H1 (cell line): Measurements from ENCODE around the gene ZNF281. TPM values are rescaled to one million over a fixed set of nuclear protein-coding genes. Genes with fewer than 3 reads are reported as not detected.
"Not testable (repeated sequence)": the region's sequence is repeated elsewhere in the genome, so short reads cannot be mapped to it uniquely, and the experiment has no call there.

Experiments
- CTCF ChIA-PET: fragments of 300-600 bp; sonication (Branson Sonifier 250); formaldehyde crosslinking; loops from one replicate; lab custom pipeline; 2021; ENCODE audit not compliant: partially characterized antibody; lab: Charles Lee
- POLR2A ChIA-PET: fragments of 300-600 bp; sonication (Branson Sonifier 250); formaldehyde crosslinking; loops from one replicate; lab custom pipeline; 2021; ENCODE audit warnings: inconsistent platforms; ENCODE audit not compliant: partially characterized antibody; lab: Charles Lee
- DNase-seq, 2 experiments: peaks; one replicate each; pipeline versions ENCODE4 v3.0.0 to v3.0.0-alpha.2; 2010 to 2022; ENCODE audit warnings: low spot score in 2 of 2, low read depth in 1 of 2, mixed read lengths in 1 of 2
- FAIRE-seq: peaks from 2 replicates; lab custom pipeline; 2011; peaks lifted over from hg19 to GRCh38; lab: Jason Lieb, UNC
- H2AFZ ChIP-seq: 2 replicates; pipeline ENCODE4 v1.8.1; 2012; ENCODE audit warnings: low read length, inconsistent platforms
- H2AK5ac ChIP-seq: 2 replicates; pipeline ENCODE4 v1.6.1; 2013; ENCODE audit warnings: low read depth, low read length
- H2BK120ac ChIP-seq: replicated peaks from 2 replicates; pipeline ENCODE3; 2013; ENCODE audit warnings: low read depth, low read length, inconsistent platforms
- H2BK12ac ChIP-seq: 2 replicates; pipeline ENCODE4 v1.6.1; 2013; ENCODE audit warnings: low read depth, low read length
- H2BK15ac ChIP-seq: 2 replicates; pipeline ENCODE4 v1.6.1; 2013; ENCODE audit warnings: low read length
- H2BK20ac ChIP-seq: 2 replicates; pipeline ENCODE4 v1.6.1; 2013; ENCODE audit warnings: low read length
- H2BK5ac ChIP-seq: 2 replicates; pipeline ENCODE4 v1.6.1; 2013; ENCODE audit warnings: low read depth, low read length
- H3K14ac ChIP-seq: 2 replicates; pipeline ENCODE4 v1.6.1; 2013; ENCODE audit warnings: inconsistent platforms; ENCODE audit not compliant: insufficient read length
- H3K18ac ChIP-seq: 2 replicates; pipeline ENCODE4 v1.6.1; 2013; ENCODE audit warnings: low read length; ENCODE audit errors: extremely low read depth
- H3K23ac ChIP-seq: 2 replicates; pipeline ENCODE4 v1.6.1; 2013; ENCODE audit warnings: inconsistent platforms; ENCODE audit not compliant: insufficient read length
- H3K23me2 ChIP-seq: 2 replicates; pipeline ENCODE4 v1.6.1; 2013; ENCODE audit warnings: low read depth, low read length
- H3K27ac ChIP-seq: 2 replicates; pipeline ENCODE4 v1.6.1; 2011; ENCODE audit warnings: low read depth, low read length, inconsistent platforms
- H3K27me3 ChIP-seq, 4 experiments: replicated peaks in 1 of 4; 1 replicate in 1 of 4; 2 replicates in 3 of 4; pipeline versions ENCODE4 v1.6.1 to v1.8.1; 2011 to 2013; ENCODE audit warnings: low read length in 3 of 4, mild to moderate bottlenecking in 3 of 4, inconsistent platforms in 2 of 4, mixed read lengths in 2 of 4, moderate library complexity in 1 of 4; ENCODE audit not compliant: control insufficient read depth in 3 of 4, insufficient read depth in 3 of 4; ENCODE audit errors: extremely low read depth in 1 of 4
- H3K36me3 ChIP-seq, 4 experiments: 2 replicates each; pipeline versions ENCODE4 v1.6.1 to v1.8.1; 2011 to 2013; ENCODE audit warnings: mild to moderate bottlenecking in 4 of 4, low read length in 3 of 4, moderate library complexity in 2 of 4, control low read depth in 1 of 4, inconsistent platforms in 1 of 4; ENCODE audit not compliant: insufficient read depth in 4 of 4, control insufficient read depth in 2 of 4
- H3K4ac ChIP-seq: replicated peaks from 2 replicates; pipeline ENCODE3; 2013; ENCODE audit warnings: low read length, low read depth, mixed read lengths, inconsistent platforms; ENCODE audit not compliant: insufficient read length
- H3K4me1 ChIP-seq, 4 experiments: replicated peaks in 1 of 4; 1 replicate in 1 of 4; 2 replicates in 3 of 4; pipeline versions ENCODE4 v1.6.1 to v1.8.1; 2011 to 2013; ENCODE audit warnings: low read length in 3 of 4, inconsistent platforms in 2 of 4, mixed read lengths in 1 of 4; ENCODE audit not compliant: insufficient read depth in 4 of 4, control insufficient read depth in 3 of 4
- H3K4me2 ChIP-seq, 2 experiments: 2 replicates each; pipeline versions ENCODE4 v1.6.1 to v1.8.1; 2011 to 2013; ENCODE audit warnings: low read depth in 2 of 2, low read length in 2 of 2, control low read depth in 1 of 2, inconsistent platforms in 1 of 2, mild to moderate bottlenecking in 1 of 2; ENCODE audit not compliant: insufficient read depth in 1 of 2
- H3K4me3 ChIP-seq, 4 experiments: fragments of 200-600, 300-600 bp in 1 of 4; sonication (generic), shearing (Covaris generic), sonication (Bioruptor Twin) in 1 of 4; 2 replicates each; pipeline versions ENCODE4 v1.5.1 to v1.8.1; 2011 to 2016; ENCODE audit warnings: low read length in 4 of 4, low read depth in 3 of 4, control low read depth in 2 of 4, inconsistent platforms in 2 of 4, mild to moderate bottlenecking in 2 of 4, mixed read lengths in 1 of 4, moderate library complexity in 1 of 4; ENCODE audit not compliant: insufficient read depth in 2 of 4; ENCODE audit errors: extremely low read depth in 1 of 4
- H3K56ac ChIP-seq: replicated peaks from 2 replicates; pipeline ENCODE3; 2013; ENCODE audit warnings: low read depth, mild to moderate bottlenecking, mixed read lengths, low read length, inconsistent platforms; ENCODE audit not compliant: insufficient read length
- H3K79me1 ChIP-seq: 2 replicates; pipeline ENCODE4 v1.6.1; 2013; ENCODE audit warnings: low read depth, low read length, control low read depth
- H3K79me2 ChIP-seq, 2 experiments: 2 replicates each; pipeline versions ENCODE4 v1.6.1 to v1.8.1; 2012 to 2013; ENCODE audit warnings: low read length in 2 of 2, mild to moderate bottlenecking in 2 of 2, inconsistent platforms in 1 of 2; ENCODE audit not compliant: insufficient read depth in 2 of 2, control insufficient read depth in 1 of 2
- H3K9ac ChIP-seq, 4 experiments: replicated peaks in 1 of 4; 1 replicate in 1 of 4; 2 replicates in 3 of 4; pipeline versions ENCODE4 v1.6.1 to v1.8.1; 2011 to 2013; ENCODE audit warnings: low read depth in 3 of 4, low read length in 3 of 4, control low read depth in 2 of 4, mild to moderate bottlenecking in 2 of 4, moderate library complexity in 2 of 4, inconsistent platforms in 1 of 4; ENCODE audit errors: extremely low read depth in 1 of 4
- H3K9me3 ChIP-seq, 2 experiments: 2 replicates each; pipeline versions ENCODE4 v1.6.1 to v1.8.1; 2012 to 2013; ENCODE audit warnings: mild to moderate bottlenecking in 2 of 2, moderate library complexity in 2 of 2, control low read depth in 1 of 2, inconsistent platforms in 1 of 2, low read depth in 1 of 2, low read length in 1 of 2, mixed read lengths in 1 of 2; ENCODE audit not compliant: insufficient read depth in 2 of 2
- H4K20me1 ChIP-seq, 2 experiments: replicated peaks in 1 of 2; 2 replicates each; pipeline versions ENCODE3 to v1.8.1; 2011 to 2013; ENCODE audit warnings: inconsistent platforms in 2 of 2, low read length in 2 of 2, mild to moderate bottlenecking in 1 of 2; ENCODE audit not compliant: insufficient read depth in 2 of 2, control insufficient read depth in 1 of 2
- H4K5ac ChIP-seq: 2 replicates; pipeline ENCODE4 v1.6.1; 2013; ENCODE audit warnings: low read length, low read depth, mixed read lengths, inconsistent platforms; ENCODE audit not compliant: insufficient read length
- H4K8ac ChIP-seq: 2 replicates; pipeline ENCODE4 v1.8.0; 2013; ENCODE audit warnings: mild to moderate bottlenecking, moderate library complexity, low read length, inconsistent platforms; ENCODE audit not compliant: insufficient read depth; ENCODE audit errors: extremely low read depth
- H4K91ac ChIP-seq: replicated peaks from 2 replicates; pipeline ENCODE3; 2013; ENCODE audit warnings: low read length, mixed read lengths, inconsistent platforms; ENCODE audit not compliant: insufficient read length
- WGBS, 2 experiments: shearing (Covaris generic) in 1 of 2; methylation state at CpG; one replicate each; pipeline versions ENCODE4 v1.1.6 to v1.1.7; 2013 to 2015; ENCODE audit warnings: low lambda C conversion rate in 2 of 2, mixed read lengths in 2 of 2, inconsistent platforms in 1 of 2, low coverage in 1 of 2, missing lambda C conversion rate in 1 of 2; ENCODE audit not compliant: insufficient replicate concordance in 2 of 2, insufficient coverage in 1 of 2, insufficient read length in 1 of 2; ENCODE audit errors: extremely low coverage in 1 of 2, missing lambda C conversion rate in 1 of 2; 5-methylcytosine and 5-hydroxymethylcytosine counted together
- polyA plus RNA-seq, 7 experiments: library from polyadenylated mRNA; depleted of rRNA in 3 of 7; stranded (reverse) in 5 of 7; unstranded in 2 of 7; fragments of >200 nt in 5 of 7; fragments of 200-250 nt in 2 of 7; gene quantifications; 1 replicate in 5 of 7; 2 replicates in 1 of 7; 4 replicates in 1 of 7; pipeline versions ENCODE4 v1.2.1 to v1.2.3, GENCODE V29; 2011 to 2013; ENCODE audit warnings: missing spikeins in 2 of 7, mixed read lengths in 2 of 7
- total RNA-seq: library from RNA; stranded (reverse); fragmentation: NEBNext Ultra II Directional; extraction: Animal tissue kit (Norgen Biotek cat#: 25700); gene quantifications from 2 replicates; pipeline ENCODE4 v1.2.1, GENCODE V29; 2021

Gene ZNF281
- total and polyA plus RNA-seq, 2 of the 8 experiments (the other 6 are each of a cell fraction or from before 2014, with no cell fraction given): 19.5 to 61.4 TPM

DNA sequence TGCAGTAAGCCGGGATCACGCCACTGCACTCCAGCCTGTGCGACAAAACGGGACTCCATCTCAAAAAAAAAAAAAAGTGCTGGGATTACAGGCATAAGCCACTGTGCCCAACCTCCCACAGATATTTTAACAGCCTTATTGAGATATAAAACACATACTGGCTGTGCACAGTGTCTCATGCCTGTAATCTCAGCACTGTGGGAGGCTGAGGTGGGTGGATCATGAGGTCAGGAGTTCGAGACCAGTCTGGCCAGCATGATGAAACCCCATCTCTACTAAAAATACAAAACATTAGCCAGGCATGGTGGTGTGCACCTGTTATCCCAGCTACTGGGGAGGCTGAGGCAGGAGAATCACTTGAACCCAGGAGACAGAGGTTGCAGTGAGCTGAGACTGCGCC is 51.9 kb downstream of the ZNF281 start:
- not testable (repeated sequence) for H3K4me2 ChIP-seq, FAIRE-seq
- POLR2A ChIA-PET: interaction anchor here (1.0 kb wide), 1 partner anchor 52 kb away, joined by 4 read pairs; the partner anchor contains the start of gene ZNF281

More for the DNA sequence above, 51.9 kb downstream of the ZNF281 start:
- CTCF ChIA-PET: interaction anchor here (4.1 kb wide), 1 partner anchor 7 kb away, joined by 17 read pairs; no protein-coding TSS in a partner anchor
- not testable (repeated sequence) for H3K79me2 ChIP-seq, H3K4me3 ChIP-seq, H2AFZ ChIP-seq, H3K9ac ChIP-seq, H3K23me2 ChIP-seq, H2BK12ac ChIP-seq, H2BK20ac ChIP-seq, H2BK120ac ChIP-seq, H3K79me1 ChIP-seq, H3K23ac ChIP-seq, H4K91ac ChIP-seq, H4K8ac ChIP-seq, H3K27ac ChIP-seq, H3K56ac ChIP-seq, H3K18ac ChIP-seq, H3K36me3 ChIP-seq, H3K9me3 ChIP-seq, H3K27me3 ChIP-seq, H4K20me1 ChIP-seq, DNase-seq, H2AK5ac ChIP-seq, H2BK5ac ChIP-seq, H4K5ac ChIP-seq, H3K4ac ChIP-seq, H2BK15ac ChIP-seq, H3K14ac ChIP-seq
- 66% methylated on average over 4 of the region's 6 CpGs; no CpG with 5 or more reads in 1 of the 2 experiments for WGBS, 2 experiments
- H3K4me1 ChIP-seq: peaks cover under 1 to 12% (median 9%) of the 10 kb centered on the region in 4 experiments
